Measurements from ENCODE around the gene ZNRF3.

ZNRF3 gene

DNA sequence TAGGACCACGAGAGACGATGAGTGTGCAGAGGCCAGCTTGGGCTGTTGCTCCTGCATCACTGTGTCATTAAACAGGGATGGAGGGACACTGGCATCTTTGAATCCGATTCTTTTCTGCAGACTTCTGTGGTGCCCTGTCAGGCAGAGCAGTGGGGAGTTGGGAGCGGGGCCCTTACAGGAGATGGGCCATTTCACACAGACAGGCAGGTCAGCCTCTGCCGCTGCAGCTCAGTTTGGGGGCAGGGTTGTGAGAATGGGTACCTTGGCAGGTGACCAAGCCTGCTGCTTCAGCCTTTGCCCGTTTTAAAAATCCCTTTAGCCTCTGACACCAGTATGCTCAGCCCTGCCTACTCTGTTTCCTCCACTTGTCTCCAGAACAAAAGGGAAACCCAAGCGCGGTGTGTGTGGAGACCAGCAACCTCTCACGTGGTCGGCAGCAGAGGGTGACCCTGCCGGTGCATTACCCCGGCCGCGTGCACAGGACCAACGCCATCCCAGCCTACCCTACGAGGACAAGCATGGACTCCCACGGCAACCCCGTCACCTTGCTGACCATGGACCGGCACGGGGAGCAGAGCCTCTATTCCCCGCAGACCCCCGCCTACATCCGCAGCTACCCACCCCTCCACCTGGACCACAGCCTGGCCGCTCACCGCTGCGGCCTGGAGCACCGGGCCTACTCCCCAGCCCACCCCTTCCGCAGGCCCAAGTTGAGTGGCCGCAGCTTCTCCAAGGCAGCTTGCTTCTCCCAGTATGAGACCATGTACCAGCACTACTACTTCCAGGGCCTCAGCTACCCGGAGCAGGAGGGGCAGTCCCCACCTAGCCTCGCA lies 165.7 kb downstream of the ZNRF3 start:
- TF ChIP-seq ZFX (IDR thresholded peaks at IDR 0.05; ENCODE audit: borderline replicate concordance) = no peak
- no peak overlapping the region for H3K27ac ChIP-seq

GRCh38 chr22:29049655-29050263 lies 166.4 kb downstream of the ZNRF3 start:
- no peak overlapping the region for H3K27ac ChIP-seq
- TF ChIP-seq ZFX (IDR thresholded peaks at IDR 0.05; ENCODE audit: borderline replicate concordance) = no peak
- TF ChIP-seq CTCF (IDR thresholded peaks at IDR 0.05) = no peak

DNA sequence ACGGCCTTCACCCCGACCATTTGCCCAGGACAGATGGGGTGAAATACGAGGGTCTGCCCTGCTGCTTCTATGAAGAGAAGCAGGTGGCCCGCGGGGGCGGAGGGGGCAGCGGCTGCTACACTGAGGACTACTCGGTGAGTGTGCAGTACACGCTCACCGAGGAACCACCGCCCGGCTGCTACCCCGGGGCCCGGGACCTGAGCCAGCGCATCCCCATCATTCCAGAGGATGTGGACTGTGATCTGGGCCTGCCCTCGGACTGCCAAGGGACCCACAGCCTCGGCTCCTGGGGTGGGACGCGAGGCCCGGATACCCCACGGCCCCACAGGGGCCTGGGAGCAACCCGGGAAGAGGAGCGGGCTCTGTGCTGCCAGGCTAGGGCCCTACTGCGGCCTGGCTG lies 167.1 kb downstream of the ZNRF3 start:
- H3K27ac ChIP-seq = no peak overlapping the region
- TF ChIP-seq CTCF (IDR thresholded peaks at IDR 0.05) (no peak), ZFX (IDR thresholded peaks at IDR 0.05; ENCODE audit: borderline replicate concordance) (no peak)

GRCh38 chr22:29053048-29053702 lies 169.8 kb downstream of the ZNRF3 start:
- TF ChIP-seq ZFX (IDR thresholded peaks at IDR 0.05; ENCODE audit: borderline replicate concordance) = no peak
- no peak for TF ChIP-seq CTCF (IDR thresholded peaks at IDR 0.05)
- H3K27ac ChIP-seq = no peak overlapping the region

- no peak overlapping the region for H3K27ac ChIP-seq
- TF ChIP-seq ZFX (IDR thresholded peaks at IDR 0.05; ENCODE audit: borderline replicate concordance) (no peak), CTCF (IDR thresholded peaks at IDR 0.05) (no peak)
These were observed 170.9 kb downstream of the ZNRF3 start for GRCh38 chr22:29054251-29054767.

GRCh38 chr22:29055192-29055830 lies 171.9 kb downstream of the ZNRF3 start:
- TF ChIP-seq ZFX (IDR thresholded peaks at IDR 0.05; ENCODE audit: borderline replicate concordance) = no peak
- no peak for TF ChIP-seq CTCF (IDR thresholded peaks at IDR 0.05)
- no peak overlapping the region for H3K27ac ChIP-seq

DNA sequence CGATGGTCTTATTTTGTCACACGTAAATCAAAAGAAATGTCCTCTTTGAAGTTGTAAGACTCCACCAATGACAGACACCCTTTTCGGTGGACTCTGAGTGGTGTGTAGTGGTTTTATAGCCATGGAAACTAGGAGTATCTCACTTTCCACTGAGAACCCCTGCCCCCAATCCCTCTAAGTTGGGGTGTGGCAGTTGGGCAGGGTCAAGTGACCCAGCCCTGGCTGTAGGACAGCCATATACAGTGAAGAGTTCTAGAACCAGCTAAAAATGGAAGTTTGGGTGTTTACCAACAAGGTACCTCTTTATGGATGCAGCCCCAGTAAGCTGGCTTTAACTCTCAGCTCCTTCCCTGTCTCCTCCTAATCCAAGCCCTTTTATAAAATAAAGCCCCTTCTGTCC lies 173.1 kb downstream of the ZNRF3 start:
- no peak overlapping the region for H3K27ac ChIP-seq
- no peak for TF ChIP-seq ZFX (IDR thresholded peaks at IDR 0.05; ENCODE audit: borderline replicate concordance)
- TF ChIP-seq CTCF (IDR thresholded peaks at IDR 0.05) = no peak
